ENCODE results near the gene COX8A. TPM values are rescaled to one million over a fixed set of nuclear protein-coding genes. Genes with fewer than 3 reads are reported as not detected.

COX8A gene
- total RNA-seq, 2 donors from 2014 or later: 830 to 1,057 TPM

- no peaks in the 10 kb centered on the region for H3K9me3 ChIP-seq
- peak overlapping the region; percentile 19 to 49 for H3K4me3 ChIP-seq
- H3K27me3 ChIP-seq: no peaks in the 10 kb centered on the region
- peak; percentile 61 for DNase-seq (ENCODE audit: low spot score)
- H3K4me1 ChIP-seq: peaks cover 0 to 22% of the 10 kb centered on the region in 2 donors
- TF ChIP-seq CTCF (IDR thresholded peaks at IDR 0.05): no peak
- peak overlapping the region; percentile 38 to 58 for H3K27ac ChIP-seq
- H3K36me3 ChIP-seq: no peaks in the 10 kb centered on the region
These were observed 32.8 kb downstream of the COX8A start for GRCh38 chr11:64007160-64007628.

GRCh38 chr11:64007629-64008282, 33.3 kb downstream of the COX8A start:
- Histone ChIP-seq H3K4me1 (peaks cover 0 to 20% of the 10 kb centered on the region in 2 donors), H3K27me3 (no peaks in the 10 kb centered on the region), H3K27ac (peak overlapping the region; percentile 38 to 58)

GRCh38 chr11:64008283-64008913, 34.0 kb downstream of the COX8A start:
- H3K9me3 ChIP-seq: no peaks in the 10 kb centered on the region
- H3K4me1 ChIP-seq: peaks cover 0 to 20% of the 10 kb centered on the region in 2 donors
- no peaks in the 10 kb centered on the region for H3K36me3 ChIP-seq
- DNase-seq (ENCODE audit: low spot score): no peak
- H3K4me3 ChIP-seq: peak overlapping the region; percentile 19 to 49
- peak overlapping the region; percentile 38 to 58 for H3K27ac ChIP-seq
- H3K27me3 ChIP-seq: no peaks in the 10 kb centered on the region
- TF ChIP-seq CTCF (IDR thresholded peaks at IDR 0.05): no peak

More at GRCh38 chr11:64007629-64008282, 33.3 kb downstream of the COX8A start:
- peak; percentile 85 for DNase-seq (ENCODE audit: low spot score)
- Histone ChIP-seq H3K36me3 (no peaks in the 10 kb centered on the region), H3K9me3 (no peaks in the 10 kb centered on the region), H3K4me3 (peak overlapping the region; percentile 19 to 49)
- TF ChIP-seq CTCF (IDR thresholded peaks at IDR 0.05): no peak

GRCh38 chr11:64008914-64009633, 34.7 kb downstream of the COX8A start:
- no peak for TF ChIP-seq CTCF (IDR thresholded peaks at IDR 0.05)

GRCh38 chr11:64009710-64010109, 35.3 kb downstream of the COX8A start:
- H3K36me3 ChIP-seq: no peaks in the 10 kb centered on the region
- DNase-seq (ENCODE audit: low spot score): no peak
- H3K4me1 ChIP-seq: peaks cover 0 to 20% of the 10 kb centered on the region in 2 donors
- no peak overlapping the region for H3K4me3 ChIP-seq
- H3K27me3 ChIP-seq: no peaks in the 10 kb centered on the region
- no peak overlapping the region for H3K27ac ChIP-seq
- H3K9me3 ChIP-seq: no peaks in the 10 kb centered on the region
- TF ChIP-seq CTCF (IDR thresholded peaks at IDR 0.05): no peak

More at GRCh38 chr11:64008914-64009633, 34.7 kb downstream of the COX8A start:
- H3K4me3 ChIP-seq: no peak overlapping the region
- peaks cover 0 to 20% of the 10 kb centered on the region in 2 donors for H3K4me1 ChIP-seq
- no peaks in the 10 kb centered on the region for H3K27me3 ChIP-seq
- H3K9me3 ChIP-seq: no peaks in the 10 kb centered on the region
- H3K36me3 ChIP-seq: no peaks in the 10 kb centered on the region
- no peak overlapping the region for H3K27ac ChIP-seq
- DNase-seq (ENCODE audit: low spot score): no peak

Data from right atrium auricular region (tissue), 2 donors.